OCI-LY1 (cell line): ENCODE data around the gene CDH20.

ENCODE experiments used
- H2AFZ ChIP-seq: fragments of 200-600 bp; sonication (generic), shearing (Covaris generic); 2 replicates; pipeline ENCODE4 v1.6.0; 2014; ENCODE audit warnings: antibody characterized with exemption, mild to moderate bottlenecking, low read length
- H3F3A ChIP-seq: fragments of 200-600 bp; sonication (generic), shearing (Covaris generic); 2 replicates; pipeline ENCODE4 v1.6.0; 2014; ENCODE audit warnings: mild to moderate bottlenecking, antibody characterized with exemption, low read length, moderate library complexity; ENCODE audit not compliant: insufficient read depth
- H3K27ac ChIP-seq: fragments of 200-600 bp; sonication (generic); 2 replicates; pipeline ENCODE4 v1.5.1; 2014; ENCODE audit warnings: low read length, mixed run types, mild to moderate bottlenecking, low read depth; ENCODE audit not compliant: poor library complexity, severe bottlenecking
- H3K27me3 ChIP-seq: fragments of 200-600 bp; sonication (generic); 2 replicates; pipeline ENCODE4 v1.6.0; 2014; ENCODE audit warnings: antibody characterized with exemption, mild to moderate bottlenecking, low read length, moderate library complexity; ENCODE audit not compliant: insufficient read depth
- H3K36me3 ChIP-seq: fragments of 200-600 bp; sonication (generic); 2 replicates; pipeline ENCODE4 v1.6.1; 2014; ENCODE audit warnings: mild to moderate bottlenecking, antibody characterized with exemption, low read length, moderate library complexity, mixed read lengths; ENCODE audit not compliant: insufficient read depth
- H3K4me1 ChIP-seq: fragments of 200-600 bp; sonication (generic); 2 replicates; pipeline ENCODE4 v1.5.1; 2014; ENCODE audit warnings: mild to moderate bottlenecking, low read length, moderate library complexity; ENCODE audit not compliant: insufficient read depth, severe bottlenecking
- H3K4me2 ChIP-seq: fragments of 200-600 bp; sonication (generic), shearing (Covaris generic); 2 replicates; pipeline ENCODE4 v1.6.1; 2014; ENCODE audit warnings: low read length
- H3K4me3 ChIP-seq: fragments of 200-600 bp; sonication (generic); 2 replicates; pipeline ENCODE4 v1.5.1; 2014; ENCODE audit warnings: low read length, low read depth, mild to moderate bottlenecking, mixed read lengths; ENCODE audit not compliant: poor library complexity, severe bottlenecking
- H3K79me2 ChIP-seq: fragments of 200-600 bp; shearing (Covaris generic); 2 replicates; pipeline ENCODE4 v1.6.1; 2016; ENCODE audit warnings: mixed run types, low read length, mixed read lengths; ENCODE audit not compliant: insufficient read depth
- H3K9ac ChIP-seq: fragments of 200-600 bp; sonication (generic), shearing (Covaris generic); 2 replicates; pipeline ENCODE4 v1.6.1; 2014; ENCODE audit warnings: mild to moderate bottlenecking, low read length, mixed read lengths
- H3K9me2 ChIP-seq: fragments of 200-600 bp; sonication (generic), shearing (Covaris generic); 2 replicates; pipeline ENCODE4 v1.6.1; 2014; ENCODE audit warnings: low read depth, mild to moderate bottlenecking, low read length, mixed read lengths
- H3K9me3 ChIP-seq: fragments of 200-600 bp; shearing (Covaris generic); 2 replicates; pipeline ENCODE4 v1.6.1; 2014; ENCODE audit warnings: low read length, mixed read lengths
- H4K20me1 ChIP-seq: fragments of 200-600 bp; sonication (generic), shearing (Covaris generic); 2 replicates; pipeline ENCODE4 v1.6.0; 2016; ENCODE audit warnings: mild to moderate bottlenecking, low read length; ENCODE audit not compliant: insufficient read depth
- EZH2 ChIP-seq: fragments of 200-600 bp; sonication (generic), shearing (Covaris generic); IDR thresholded peaks from 2 replicates; pipeline ENCODE4 v1.8.0; 2017; ENCODE audit warnings: borderline replicate concordance, mixed run types, mild to moderate bottlenecking, antibody characterized with exemption, low read length, moderate library complexity, mixed read lengths
- TF ChIP-seq, protein P1 (sequence below): fragments of 200-600 bp; sonication (generic), shearing (Covaris generic); IDR thresholded peaks from 2 replicates; pipeline ENCODE4 v1.5.1; 2017; ENCODE audit warnings: mild to moderate bottlenecking, antibody characterized with exemption, low read length, moderate library complexity, mixed read lengths

Gene CDH20

DNA sequence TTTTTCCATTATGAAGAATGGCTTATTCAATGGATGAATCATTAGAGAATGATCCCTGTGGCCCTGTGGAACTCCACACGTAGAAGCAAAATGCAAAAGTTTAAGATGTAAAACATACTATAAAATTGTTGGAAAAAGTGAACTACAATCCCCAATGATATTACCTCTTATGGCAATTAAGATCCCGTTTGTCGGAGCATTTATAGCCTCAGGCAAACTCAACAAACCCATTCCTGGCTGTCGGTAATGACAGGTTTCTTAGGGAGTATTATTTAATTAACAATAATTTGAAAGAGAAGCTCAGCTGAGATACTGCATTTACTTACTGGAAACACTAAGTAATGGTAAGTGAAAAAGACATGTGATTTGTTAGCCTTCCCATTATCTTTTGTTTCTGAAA, 138.3 kb downstream of the CDH20 start:
- no peak overlapping the region for H3K9ac ChIP-seq
- no peaks in the 10 kb centered on the region for H3K36me3 ChIP-seq
- H3K9me3 ChIP-seq: no peaks in the 10 kb centered on the region
- no peaks in the 10 kb centered on the region for H3K4me1 ChIP-seq
- H3K79me2 ChIP-seq: no peaks in the 10 kb centered on the region
- no peaks in the 10 kb centered on the region for H3K27me3 ChIP-seq
- no peak overlapping the region for H3K27ac ChIP-seq
- H3F3A ChIP-seq: no peaks in the 10 kb centered on the region
- no peak overlapping the region for H3K4me2 ChIP-seq
- no peak overlapping the region for H3K4me3 ChIP-seq
- no peaks in the 10 kb centered on the region for H3K9me2 ChIP-seq
- H2AFZ ChIP-seq: no peak overlapping the region
- no peaks in the 10 kb centered on the region for H4K20me1 ChIP-seq
- no peak for TF ChIP-seq EZH2
- TF ChIP-seq, protein P1, sequence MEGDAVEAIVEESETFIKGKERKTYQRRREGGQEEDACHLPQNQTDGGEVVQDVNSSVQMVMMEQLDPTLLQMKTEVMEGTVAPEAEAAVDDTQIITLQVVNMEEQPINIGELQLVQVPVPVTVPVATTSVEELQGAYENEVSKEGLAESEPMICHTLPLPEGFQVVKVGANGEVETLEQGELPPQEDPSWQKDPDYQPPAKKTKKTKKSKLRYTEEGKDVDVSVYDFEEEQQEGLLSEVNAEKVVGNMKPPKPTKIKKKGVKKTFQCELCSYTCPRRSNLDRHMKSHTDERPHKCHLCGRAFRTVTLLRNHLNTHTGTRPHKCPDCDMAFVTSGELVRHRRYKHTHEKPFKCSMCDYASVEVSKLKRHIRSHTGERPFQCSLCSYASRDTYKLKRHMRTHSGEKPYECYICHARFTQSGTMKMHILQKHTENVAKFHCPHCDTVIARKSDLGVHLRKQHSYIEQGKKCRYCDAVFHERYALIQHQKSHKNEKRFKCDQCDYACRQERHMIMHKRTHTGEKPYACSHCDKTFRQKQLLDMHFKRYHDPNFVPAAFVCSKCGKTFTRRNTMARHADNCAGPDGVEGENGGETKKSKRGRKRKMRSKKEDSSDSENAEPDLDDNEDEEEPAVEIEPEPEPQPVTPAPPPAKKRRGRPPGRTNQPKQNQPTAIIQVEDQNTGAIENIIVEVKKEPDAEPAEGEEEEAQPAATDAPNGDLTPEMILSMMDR: no peak

DNA sequence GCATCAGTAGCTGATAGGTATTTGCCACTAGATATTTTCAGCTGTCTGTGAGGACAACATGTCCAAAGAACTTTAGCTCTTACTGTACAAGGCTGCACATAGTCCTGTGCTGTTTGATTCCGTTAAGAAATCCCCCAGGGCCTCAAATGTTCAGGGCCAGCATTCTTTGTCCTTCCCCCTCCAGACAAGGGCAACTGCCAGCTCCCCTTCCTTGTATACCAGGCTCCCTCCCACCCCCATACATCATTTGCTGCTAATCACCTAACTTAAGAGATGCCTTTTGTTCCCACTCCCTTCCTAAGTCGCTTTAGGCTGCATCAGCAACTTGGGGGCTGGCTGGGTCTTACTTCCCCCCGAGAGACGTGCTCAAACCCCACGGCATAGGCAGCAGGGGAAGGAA, 138.7 kb downstream of the CDH20 start:
- no peak for TF ChIP-seq EZH2
- TF ChIP-seq, protein P1: no peak
- Histone ChIP-seq H3K9ac (no peak overlapping the region), H2AFZ (no peak overlapping the region)

DNA sequence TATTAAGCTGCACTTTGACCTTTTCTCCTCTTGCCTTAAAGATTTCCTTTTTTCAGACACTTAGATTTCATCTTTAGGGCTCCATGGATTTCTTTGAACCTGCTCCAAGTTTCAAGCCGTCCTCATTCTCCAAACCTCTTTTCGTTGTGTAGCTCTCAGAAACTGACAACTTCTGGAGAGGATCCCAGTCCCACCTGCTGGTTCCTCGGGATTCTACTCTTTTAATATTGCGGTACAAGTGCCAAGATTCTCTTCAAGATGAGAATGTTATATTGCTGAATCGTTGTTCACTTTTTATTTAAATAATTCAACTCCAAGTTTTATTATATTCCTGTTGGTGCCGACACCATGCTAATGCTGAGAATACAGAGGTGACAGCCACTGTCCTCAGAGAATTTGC, 141.1 kb downstream of the CDH20 start:
- Histone ChIP-seq H4K20me1 (no peaks in the 10 kb centered on the region), H3K36me3 (no peaks in the 10 kb centered on the region), H3K4me2 (no peak overlapping the region), H3K9me3 (no peaks in the 10 kb centered on the region), H3K4me1 (no peaks in the 10 kb centered on the region), H3K27me3 (no peaks in the 10 kb centered on the region), H3K9me2 (no peaks in the 10 kb centered on the region), H3K9ac (no peak overlapping the region), H3K4me3 (no peak overlapping the region), H3K27ac (no peak overlapping the region), H2AFZ (no peak overlapping the region), H3K79me2 (no peaks in the 10 kb centered on the region), H3F3A (no peaks in the 10 kb centered on the region)
- TF ChIP-seq EZH2: no peak
- TF ChIP-seq, protein P1: no peak

More for the DNA sequence above, 138.7 kb downstream of the CDH20 start:
- Histone ChIP-seq H3K9me3 (no peaks in the 10 kb centered on the region), H4K20me1 (no peaks in the 10 kb centered on the region), H3K4me3 (no peak overlapping the region), H3K79me2 (no peaks in the 10 kb centered on the region), H3K27me3 (no peaks in the 10 kb centered on the region), H3K4me1 (no peaks in the 10 kb centered on the region), H3F3A (no peaks in the 10 kb centered on the region), H3K27ac (no peak overlapping the region), H3K36me3 (no peaks in the 10 kb centered on the region), H3K9me2 (no peaks in the 10 kb centered on the region), H3K4me2 (no peak overlapping the region)
